Measurements from ENCODE around the gene ERGIC3. TPM values are rescaled to one million over a fixed set of nuclear protein-coding genes. Genes with fewer than 3 reads are reported as not detected.
"Not testable (repeated sequence)": the region's sequence is repeated elsewhere in the genome, so short reads cannot be mapped to it uniquely, and the experiment has no call there.

Gene ERGIC3
- total and polyA plus RNA-seq, 2 of the 13 experiments (the other 11 are each of a cell fraction or from before 2014, with no cell fraction given), result 407 to 670 TPM

- ATAC-seq; H2AFZ ChIP-seq (ENCODE audit: low read length); H3K27me3 ChIP-seq (ENCODE audit: control insufficient read depth in 1 of 2, insufficient read depth in 2 of 2, low read length in 2 of 2); H3K9me3 ChIP-seq (ENCODE audit: low read length); FAIRE-seq; H3K4me3 ChIP-seq (replicated peaks in 1 of 3; ENCODE audit: insufficient read depth in 1 of 3, low read depth in 2 of 3, low read length in 3 of 3); H3K4me2 ChIP-seq (ENCODE audit: low read depth, low read length); DNase-seq (ENCODE audit: low spot score); H3K27ac ChIP-seq (ENCODE audit: extremely low read length, insufficient read depth, low read length); BruUV-seq (replicated peaks); in situ Hi-C loops (cut with HindIII; ENCODE audit: extremely low pct_ligation_motif_present, low pct_unique_long_range_greater_than_20kb); H3K9ac ChIP-seq (ENCODE audit: insufficient read depth, low read depth, low read length); H4K20me1 ChIP-seq (ENCODE audit: insufficient read depth, low read length); CTCF ChIA-PET (ENCODE audit: low intra/inter-chr PET ratio, low total read pairs): not testable (repeated sequence)
- TF ChIP-seq ZNF563 (CRISPR knock-in tag; IDR thresholded peaks at IDR 0.05), result 0 out of 2 replicates have a peak, but pooled peaks have one; percentile 26
- Histone ChIP-seq H3K4me1 (ENCODE audit: insufficient read depth, low read length) (peaks cover 28% of the 10 kb centered on the region), H3K36me3 (replicated peaks in 1 of 2; ENCODE audit: control insufficient read depth in 1 of 2, insufficient read depth in 2 of 2, low read length in 2 of 2) (peaks cover 23 to 42% of the 10 kb centered on the region in 2 experiments), H3K79me2 (ENCODE audit: insufficient read depth, low read length) (peaks cover 11% of the 10 kb centered on the region)
- WGBS (ENCODE audit: low lambda C conversion rate), result 98% methylated on average over 7 of the region's 7 CpGs
- POLR2A ChIA-PET, result interaction anchor here (0.6 to 1.4 kb wide), 2 partner anchors 71 to 187 kb away, joined by 3 read pairs; partner anchors contain the start of gene SPAG4
- intact Hi-C loops (cut with micrococcal nuclease; ENCODE audit: unreplicated experiment), result loop anchor here (5.0 kb wide), 2 partner anchors 72 to 78 kb away; partner anchors contain the start of gene SPAG4
Observed at GRCh38 chr20:35544941-35545340, 3.1 kb downstream of the ERGIC3 start.

GRCh38 chr20:35546127-35546526 lies 4.2 kb downstream of the ERGIC3 start:
- H4K20me1 ChIP-seq (ENCODE audit: insufficient read depth, low read length), result no peaks in the 10 kb centered on the region
- H3K79me2 ChIP-seq (ENCODE audit: insufficient read depth, low read length), result peaks cover 11% of the 10 kb centered on the region
- CTCF ChIA-PET (ENCODE audit: low intra/inter-chr PET ratio, low total read pairs), result no interaction called here
- no peak overlapping the region for H3K27ac ChIP-seq (ENCODE audit: extremely low read length, insufficient read depth, low read length)
- POLR2A ChIA-PET, result no interaction called here
- no peak for FAIRE-seq
- no peak overlapping the region for H3K4me2 ChIP-seq (ENCODE audit: low read depth, low read length)
- no peak overlapping the region for H3K4me3 ChIP-seq (replicated peaks in 1 of 3; ENCODE audit: insufficient read depth in 1 of 3, low read depth in 2 of 3, low read length in 3 of 3)
- no peak for ATAC-seq
- H3K36me3 ChIP-seq (replicated peaks in 1 of 2; ENCODE audit: control insufficient read depth in 1 of 2, insufficient read depth in 2 of 2, low read length in 2 of 2), result peaks cover 28 to 52% of the 10 kb centered on the region in 2 experiments
- H2AFZ ChIP-seq (ENCODE audit: low read length), result no peak overlapping the region
- H3K4me1 ChIP-seq (ENCODE audit: insufficient read depth, low read length), result peaks cover 17% of the 10 kb centered on the region
- no peaks in the 10 kb centered on the region for H3K27me3 ChIP-seq (ENCODE audit: control insufficient read depth in 1 of 2, insufficient read depth in 2 of 2, low read length in 2 of 2)
- in situ Hi-C loops (cut with HindIII; ENCODE audit: extremely low pct_ligation_motif_present, low pct_unique_long_range_greater_than_20kb), result no loop called here
- no peaks in the 10 kb centered on the region for H3K9me3 ChIP-seq (ENCODE audit: low read length)
- intact Hi-C loops (cut with micrococcal nuclease; ENCODE audit: unreplicated experiment), result no loop called here
- no peak for DNase-seq (ENCODE audit: low spot score)
- BruUV-seq (replicated peaks), result no TSS peak
- WGBS (ENCODE audit: low lambda C conversion rate), result 78% methylated on average over 1 of the region's 1 CpG
- H3K9ac ChIP-seq (ENCODE audit: insufficient read depth, low read depth, low read length), result no peak overlapping the region
- TF ChIP-seq ZFP91 (CRISPR knock-in tag; IDR thresholded peaks at IDR 0.05; ENCODE audit: borderline replicate concordance) (no peak), ARID2 (CRISPR knock-in tag; IDR thresholded peaks at IDR 0.05; ENCODE audit: borderline replicate concordance) (no peak), FOXA1 (IDR thresholded peaks at IDR 0.05) (0 out of 2 replicates have a peak, but pooled peaks have one; percentile 4), FOXA1 (CRISPR knock-in tag; IDR thresholded peaks at IDR 0.05) (no peak)
